Ramos (cell line): ENCODE measurements around the gene KCNK13.
"Not testable (repeated sequence)": the region's sequence is repeated elsewhere in the genome, so short reads cannot be mapped to it uniquely, and the experiment has no call there.

Experiments
- in situ Hi-C: fragments of 300-500 bp; cut with MboI; formaldehyde crosslinking; loops from one replicate; pipeline ENCODE4 v1.14.3; 2022; ENCODE audit warnings: low sequenced_read_pairs; ENCODE audit not compliant: unreplicated experiment

KCNK13 gene

DNA sequence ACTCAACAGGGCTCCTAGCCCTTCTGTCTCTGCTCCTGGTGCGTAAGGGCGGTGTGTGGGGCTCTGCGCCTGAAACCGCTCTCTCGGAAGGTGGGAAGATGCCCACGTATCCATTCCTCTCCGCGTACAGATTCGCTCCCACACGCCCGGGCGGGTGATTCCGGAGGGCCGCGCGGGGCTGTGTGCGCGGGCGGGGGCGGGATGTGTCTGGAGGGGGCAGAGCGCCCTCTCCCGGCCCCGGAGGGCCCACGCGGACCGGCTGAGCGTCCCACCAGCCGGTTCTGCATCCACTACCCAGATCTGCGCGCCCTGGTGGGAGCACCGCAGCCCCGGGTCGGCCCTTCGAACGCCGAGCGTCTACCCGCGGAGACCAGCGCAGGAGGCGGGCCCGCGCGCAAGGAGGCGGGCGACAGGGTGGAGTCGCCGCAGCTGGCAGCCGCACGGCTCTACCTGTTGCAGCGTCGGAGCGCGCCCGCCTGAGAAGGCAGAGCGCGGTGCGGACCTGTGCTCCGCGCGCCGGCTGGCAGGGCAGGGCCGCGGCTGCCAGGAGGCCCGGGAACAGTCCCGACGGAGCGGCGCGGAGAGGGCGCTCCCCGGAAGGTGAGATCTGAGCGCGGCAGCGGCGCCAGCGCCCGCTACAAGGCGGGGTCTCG lies 1.4 kb upstream of the KCNK13 start:
- in situ Hi-C loops, result no loop called here

DNA sequence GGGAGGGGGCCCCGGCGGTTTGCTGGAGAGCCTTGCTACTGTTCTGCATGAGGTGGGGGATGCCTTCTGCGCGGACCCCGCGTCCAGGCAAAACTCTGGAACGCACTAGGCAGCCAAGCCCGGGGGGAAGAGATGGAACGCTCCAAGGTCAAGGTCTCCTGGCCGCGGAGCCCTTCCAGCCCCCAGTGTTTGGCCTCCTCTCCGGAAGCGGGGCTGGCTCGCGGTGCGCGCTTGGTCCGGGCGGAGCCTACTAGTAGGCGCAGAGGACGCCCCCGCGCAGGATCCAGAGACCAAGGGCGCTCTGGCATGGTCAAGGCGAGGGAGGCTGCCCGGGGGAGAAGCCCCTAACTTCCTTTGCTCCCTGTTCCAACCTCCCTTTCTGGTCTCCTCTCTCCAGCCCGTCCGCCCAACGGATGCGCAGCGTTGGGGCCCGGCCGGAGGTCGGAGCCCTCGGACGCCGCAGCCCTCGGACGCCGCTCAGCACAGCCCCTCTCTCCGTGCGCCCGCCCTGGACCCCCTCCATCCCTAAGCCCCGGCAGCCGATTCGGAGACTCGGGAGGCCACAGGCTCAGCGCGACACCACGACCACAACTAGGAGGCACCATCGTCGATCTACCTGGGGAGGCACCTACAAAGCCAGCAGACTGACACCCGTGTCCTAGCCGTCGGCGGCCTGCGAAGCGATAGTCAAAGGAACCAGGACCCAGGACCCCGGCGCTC lies 669 bp upstream of the KCNK13 start:
- in situ Hi-C loops, result no loop called here

DNA sequence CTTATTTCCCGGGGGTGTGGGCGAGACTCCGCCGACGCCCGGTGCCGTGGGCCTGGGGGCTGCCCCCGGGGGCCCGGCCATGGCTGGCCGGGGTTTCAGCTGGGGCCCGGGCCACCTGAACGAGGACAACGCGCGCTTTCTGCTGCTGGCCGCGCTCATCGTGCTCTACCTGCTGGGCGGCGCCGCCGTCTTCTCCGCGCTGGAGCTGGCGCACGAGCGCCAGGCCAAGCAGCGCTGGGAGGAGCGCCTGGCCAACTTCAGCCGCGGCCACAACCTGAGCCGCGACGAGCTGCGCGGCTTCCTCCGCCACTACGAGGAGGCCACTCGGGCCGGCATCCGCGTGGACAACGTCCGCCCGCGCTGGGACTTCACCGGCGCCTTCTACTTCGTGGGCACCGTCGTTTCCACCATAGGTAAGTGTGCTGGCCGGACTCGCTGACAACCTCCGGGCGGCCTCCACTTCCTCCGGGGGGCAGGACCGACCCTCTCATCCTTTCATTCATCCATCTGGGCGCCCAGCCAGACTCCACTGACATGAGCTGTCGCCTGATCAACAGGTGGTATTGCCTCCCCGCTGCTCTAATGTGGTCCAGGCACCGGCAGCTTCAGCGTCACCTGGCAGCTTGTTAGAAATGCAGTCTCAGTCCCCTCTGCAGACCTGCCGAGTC lies 467 bp downstream of the KCNK13 start:
- in situ Hi-C loops, result no loop called here

DNA sequence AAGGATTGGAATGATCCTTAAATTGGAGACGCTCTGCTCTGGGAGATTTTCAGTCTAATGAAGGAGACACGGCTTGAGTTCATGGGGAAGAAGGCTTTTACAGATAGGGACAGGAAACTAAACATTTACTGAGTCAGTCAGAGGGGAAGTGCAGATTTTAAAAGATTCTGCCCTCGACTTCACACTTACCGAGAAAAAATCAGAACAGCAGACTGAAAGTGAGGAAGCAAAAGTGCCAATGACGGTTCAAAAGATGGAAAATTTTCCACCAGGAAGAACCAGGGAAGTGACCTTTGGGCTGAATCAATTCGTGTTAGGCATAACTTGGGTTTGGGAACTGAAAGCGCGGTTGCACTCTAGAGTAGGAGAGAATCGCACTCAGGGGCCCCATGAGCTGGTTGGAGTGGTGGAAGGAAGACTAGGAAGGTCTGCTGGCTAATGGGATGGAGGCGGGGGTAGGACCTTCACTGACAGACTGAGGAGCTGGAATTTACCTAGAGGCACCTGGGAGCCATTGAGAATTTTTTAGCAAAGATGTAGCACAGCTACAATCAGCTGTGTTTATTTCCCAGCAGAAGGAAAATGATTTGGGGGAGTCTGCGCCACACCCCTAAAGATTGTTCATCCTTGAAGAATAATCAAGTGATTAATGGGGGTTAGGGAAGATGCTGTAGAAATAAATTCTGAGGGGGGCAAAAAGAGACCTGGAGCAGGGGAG lies 1.2 kb downstream of the KCNK13 start:
- in situ Hi-C loops, result no loop called here

DNA sequence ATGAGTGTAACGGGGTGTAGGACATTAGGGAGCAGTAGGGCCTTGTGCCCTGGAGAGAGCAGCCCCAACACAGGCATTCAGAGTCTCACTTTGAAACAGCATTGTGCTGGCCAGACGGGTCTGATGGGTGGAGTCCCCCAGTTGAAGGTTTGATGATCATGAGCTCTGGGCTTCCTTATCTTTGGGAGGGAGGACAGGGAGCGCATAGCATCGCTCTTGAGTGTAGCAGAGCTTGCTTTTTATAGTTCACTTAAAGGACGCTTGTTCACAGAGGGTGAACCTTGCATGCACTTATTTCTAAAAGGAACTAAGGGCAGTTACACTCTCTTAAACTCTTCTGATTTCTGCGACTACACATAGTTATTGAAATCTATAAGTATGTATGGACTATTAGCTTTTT lies 10.6 kb downstream of the KCNK13 start:
- in situ Hi-C loops, result no loop called here

DNA sequence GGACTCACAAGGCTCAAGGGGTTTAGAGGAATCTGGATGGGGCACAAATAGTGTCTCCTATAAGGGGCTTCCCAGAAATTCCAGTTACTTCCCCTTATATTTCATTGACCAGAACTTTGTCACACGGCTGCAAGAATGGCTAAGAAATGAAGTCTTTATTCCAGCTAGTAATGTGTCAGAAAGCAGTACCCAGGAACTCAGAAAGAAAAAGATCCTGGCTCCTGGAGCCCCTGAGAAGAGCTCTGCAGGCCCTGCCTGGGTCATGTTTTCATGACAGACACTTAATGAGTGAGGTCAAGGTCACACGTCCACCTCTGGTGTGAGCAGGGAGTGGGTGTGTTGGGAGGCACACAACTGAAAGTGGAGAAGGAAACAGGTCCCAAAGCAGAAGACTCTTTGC lies 17.8 kb downstream of the KCNK13 start:
- in situ Hi-C loops, result no loop called here

DNA sequence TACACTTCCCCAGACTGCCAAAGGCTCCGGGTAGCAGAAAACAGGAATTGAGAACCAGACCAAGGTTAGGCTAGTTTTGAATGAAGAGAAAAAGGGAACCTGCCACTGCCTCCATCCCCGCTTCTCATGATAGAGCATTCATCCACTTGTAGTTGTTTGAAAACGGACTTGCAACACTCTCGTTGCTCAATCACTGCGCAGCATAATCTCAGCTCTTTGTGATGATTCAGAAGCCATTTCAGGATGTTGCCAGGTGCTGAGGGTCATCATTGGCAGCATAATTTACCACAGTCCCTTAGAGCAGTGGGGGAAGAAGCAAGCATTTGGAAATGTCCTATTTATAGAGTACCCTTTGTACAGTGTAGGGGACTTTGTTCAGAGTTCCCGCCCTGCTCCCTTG lies 25.6 kb downstream of the KCNK13 start:
- in situ Hi-C loops, result no loop called here

DNA sequence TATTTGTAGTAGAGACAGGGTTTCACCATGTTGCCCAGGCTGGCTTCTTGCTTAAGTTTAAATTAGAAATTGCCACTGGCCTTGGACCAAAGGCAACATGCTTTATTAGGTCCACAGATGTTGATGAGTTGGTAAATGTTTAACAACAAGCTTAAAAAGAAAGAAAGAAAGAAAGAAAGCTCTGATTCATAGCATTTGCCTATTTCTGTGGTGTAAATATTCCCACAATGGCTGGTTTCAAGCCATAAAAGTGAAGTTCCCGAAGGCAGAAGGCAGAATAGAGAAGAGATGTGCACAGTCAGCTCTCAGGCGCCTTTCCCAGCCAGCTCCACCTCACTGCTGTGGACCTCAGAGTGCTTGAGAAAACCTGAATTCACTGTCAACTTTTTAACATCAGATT lies 26.4 kb downstream of the KCNK13 start:
- in situ Hi-C loops, result no loop called here

DNA sequence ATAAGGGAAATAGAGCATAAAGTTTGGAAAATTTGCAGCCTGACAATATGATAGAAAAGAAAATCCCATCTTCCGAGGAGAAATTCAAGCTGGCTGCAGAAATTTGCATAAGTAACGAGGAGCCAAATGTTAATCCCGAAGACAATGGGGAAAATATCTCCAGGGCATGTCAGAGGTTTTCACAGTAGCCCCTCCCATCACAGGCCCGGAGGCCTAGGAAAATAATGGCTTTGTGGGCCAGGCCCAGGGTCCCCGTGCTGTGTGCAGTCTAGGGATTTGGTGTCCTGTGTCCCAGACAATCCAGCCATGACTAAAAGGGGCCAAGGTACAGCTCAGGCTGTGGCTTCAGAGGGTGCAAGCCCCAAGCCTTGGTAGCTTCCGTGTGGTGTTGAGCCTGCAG lies 27.7 kb downstream of the KCNK13 start:
- in situ Hi-C loops, result not testable (repeated sequence)

DNA sequence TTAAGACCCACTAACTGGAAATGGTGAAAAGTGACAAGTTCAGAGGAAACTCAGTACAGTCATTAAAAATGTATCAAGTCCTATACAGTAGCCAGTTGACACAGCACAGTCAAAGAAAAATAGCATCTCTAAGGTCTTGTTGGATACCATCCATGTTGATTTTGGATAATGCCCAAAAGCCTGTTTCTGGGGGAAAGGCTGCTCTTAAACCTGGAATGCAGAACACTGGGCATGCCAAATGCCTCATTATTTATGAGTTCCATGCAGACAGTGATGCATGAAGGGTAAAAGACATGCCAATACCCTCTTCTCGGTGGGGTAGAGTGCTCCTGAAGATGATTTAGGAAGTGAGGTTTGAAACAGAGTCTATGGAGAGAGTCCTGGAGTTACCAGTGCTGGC lies 29.6 kb downstream of the KCNK13 start:
- in situ Hi-C loops, result no loop called here

DNA sequence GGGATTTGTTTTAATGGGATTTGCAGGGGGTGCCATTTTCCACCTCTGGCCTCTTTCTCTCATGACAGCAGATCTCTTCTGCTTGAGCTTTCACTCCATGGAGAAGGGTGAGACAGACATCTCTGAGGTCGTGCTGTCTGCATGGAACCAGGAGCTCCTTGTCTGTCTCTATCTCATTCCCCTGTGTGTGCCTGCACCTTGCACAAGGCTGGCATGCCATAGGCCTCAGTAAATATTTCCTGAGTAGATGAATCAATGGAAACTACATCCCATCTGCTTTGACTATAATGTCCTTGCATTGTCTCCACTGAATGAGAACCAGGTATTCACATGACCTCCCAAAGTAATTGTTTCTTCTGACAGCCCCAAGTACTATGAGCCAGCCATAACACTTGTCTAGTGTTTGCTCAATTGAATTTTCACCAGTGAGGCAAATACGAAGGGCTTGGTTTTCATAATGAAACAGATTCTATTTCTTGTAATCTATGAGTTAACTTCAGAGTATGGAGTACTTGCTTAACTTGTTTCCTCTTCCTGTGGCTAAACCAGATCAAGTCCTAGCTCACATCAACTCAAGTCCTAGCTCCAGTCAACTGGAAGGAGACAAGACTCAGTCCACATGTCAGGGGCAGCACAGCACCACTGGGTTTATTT lies 32.3 kb downstream of the KCNK13 start:
- in situ Hi-C loops, result no loop called here

DNA sequence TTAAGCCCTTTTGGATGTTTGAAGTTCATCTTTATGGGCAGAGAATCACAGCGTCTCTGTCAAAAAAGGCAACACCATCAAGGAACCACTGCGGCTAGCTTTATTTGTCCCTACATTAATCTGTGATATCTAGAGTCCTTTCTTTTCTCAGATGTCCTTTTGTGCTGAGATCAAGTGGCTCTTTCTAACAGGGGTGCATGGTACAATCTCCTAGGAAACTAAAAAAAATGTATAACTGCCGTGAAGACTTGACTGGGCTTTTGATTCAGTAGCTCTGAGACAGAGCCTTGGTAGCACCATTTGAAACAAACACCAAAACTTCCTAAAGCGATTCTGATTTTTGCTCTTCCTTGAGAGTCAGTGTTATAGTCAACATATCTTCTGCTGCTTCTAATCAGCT lies 33.3 kb downstream of the KCNK13 start:
- in situ Hi-C loops, result no loop called here

DNA sequence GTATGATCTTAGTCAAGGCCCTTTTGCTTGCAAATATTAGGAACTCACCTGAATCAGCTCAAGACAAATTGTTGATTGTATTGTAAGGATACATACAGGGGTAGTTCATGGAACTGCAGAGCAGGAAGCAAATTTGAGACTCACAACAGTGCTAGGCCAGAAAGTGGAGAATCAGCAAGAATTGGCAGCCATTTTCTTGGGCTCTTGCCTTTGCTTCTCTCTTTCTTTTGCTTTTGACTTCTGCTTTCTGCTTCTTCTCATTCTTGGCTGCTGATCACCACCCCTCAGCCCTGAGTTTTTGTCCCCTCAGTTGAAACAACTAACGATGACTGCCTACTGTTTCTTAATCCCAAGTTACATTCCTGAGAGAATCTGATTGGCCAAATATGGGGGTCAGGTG lies 34.8 kb downstream of the KCNK13 start:
- in situ Hi-C loops, result no loop called here

DNA sequence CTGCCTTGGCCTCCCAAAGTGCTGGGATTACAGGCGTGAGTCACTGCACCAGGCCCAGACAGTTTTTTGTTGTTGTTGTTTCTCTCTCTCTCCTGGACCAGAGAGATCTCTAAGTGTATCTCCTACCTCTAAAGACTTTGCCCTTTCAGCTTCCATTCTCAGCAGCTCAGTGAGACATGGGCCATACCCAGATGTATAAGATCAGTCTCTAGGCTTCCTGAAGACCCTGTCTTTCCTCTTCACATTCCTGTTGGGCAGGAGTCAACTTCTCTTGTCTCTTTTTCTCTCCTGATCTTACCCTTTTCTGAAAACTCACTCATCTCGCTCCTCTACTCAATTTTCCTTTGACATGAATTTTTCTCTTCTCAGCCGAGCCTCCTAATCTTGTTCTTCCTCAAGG lies 42.0 kb downstream of the KCNK13 start:
- in situ Hi-C loops, result no loop called here

DNA sequence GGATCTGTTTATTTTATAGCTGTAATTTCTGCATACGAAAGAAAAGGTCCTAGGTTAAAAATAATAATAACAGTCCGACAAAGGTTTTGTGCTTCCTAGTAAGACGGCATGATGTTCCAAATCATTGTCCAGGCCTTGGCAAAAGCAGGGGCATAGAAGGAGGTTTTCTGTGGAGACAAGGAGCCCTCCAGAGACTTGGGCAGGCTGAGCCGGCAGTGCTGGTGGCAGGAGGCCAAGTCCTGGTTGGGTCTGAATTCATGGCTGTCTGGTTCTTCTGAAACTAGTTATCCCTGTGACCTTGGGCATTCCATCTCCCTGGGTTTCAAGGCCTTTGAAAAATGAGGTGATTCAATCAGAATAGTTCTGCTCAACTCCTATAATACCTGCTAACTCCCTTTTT lies 44.0 kb downstream of the KCNK13 start:
- in situ Hi-C loops, result no loop called here

DNA sequence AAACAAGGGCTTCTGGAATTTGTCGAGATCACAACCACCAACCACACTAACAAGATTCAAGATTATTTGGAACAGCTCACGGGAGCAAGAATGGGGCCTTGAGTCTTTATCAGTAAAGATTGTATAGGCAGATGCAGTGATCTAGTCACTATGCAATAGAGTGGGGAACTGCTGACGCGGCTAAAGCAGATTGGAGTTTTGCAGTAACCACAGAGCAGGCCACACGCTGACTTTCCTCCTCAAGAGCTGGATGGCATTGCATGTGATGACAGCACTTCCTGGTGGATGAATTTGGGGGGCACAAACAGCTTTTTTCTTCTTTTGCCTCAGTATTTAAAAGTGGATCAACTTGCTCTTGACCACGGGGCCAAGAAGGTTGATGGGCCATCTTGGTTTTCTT lies 46.0 kb downstream of the KCNK13 start:
- in situ Hi-C loops, result no loop called here

DNA sequence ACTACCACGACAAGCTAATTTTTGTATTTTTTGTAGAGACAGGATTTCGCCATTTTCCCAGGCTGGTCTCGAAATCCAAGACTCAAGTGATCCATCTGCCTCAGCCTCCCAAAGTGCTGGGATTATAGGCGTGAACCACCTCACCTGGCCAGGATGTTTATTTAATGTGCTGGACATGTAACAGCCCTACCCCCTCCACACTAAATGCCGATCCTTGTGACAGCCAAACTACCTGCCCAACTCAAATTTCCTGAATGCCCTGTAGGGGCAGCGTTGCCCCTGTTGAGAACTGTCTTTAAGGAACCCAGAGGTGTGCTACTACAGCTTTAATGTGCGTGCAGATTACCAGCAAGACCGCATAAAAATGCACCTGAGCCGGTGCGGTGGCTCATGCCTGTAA lies 48.1 kb downstream of the KCNK13 start:
- in situ Hi-C loops, result no loop called here

DNA sequence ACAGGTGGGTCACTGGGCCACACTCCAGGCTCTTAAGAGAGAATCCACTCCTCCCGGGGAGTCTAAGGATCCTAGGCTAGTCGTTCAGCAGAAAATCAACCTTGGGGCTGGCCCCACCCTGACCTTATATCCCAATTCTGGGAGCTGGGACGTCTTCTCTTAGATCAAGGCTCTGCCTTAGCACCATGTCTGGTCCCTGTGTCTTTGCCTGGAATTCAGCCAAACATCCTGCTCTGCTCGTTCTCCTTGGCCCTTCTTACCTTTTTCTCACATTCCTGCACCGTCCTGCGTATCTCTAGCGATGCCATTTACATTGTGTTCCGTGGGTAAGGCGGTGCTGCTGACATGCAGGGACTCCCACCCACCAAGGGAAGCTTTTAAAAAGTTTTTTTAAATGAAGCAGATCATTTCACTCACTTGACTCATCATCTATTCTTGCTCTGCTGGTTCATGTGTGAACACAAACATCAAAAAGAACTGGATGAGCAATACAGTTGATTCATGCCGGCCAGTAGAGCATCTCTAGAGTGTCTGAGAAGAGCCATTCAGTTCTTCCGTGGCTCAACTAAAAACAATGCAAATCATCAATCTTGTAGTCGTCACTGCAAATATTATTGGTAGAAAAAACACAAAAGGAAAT lies 50.2 kb downstream of the KCNK13 start:
- in situ Hi-C loops, result no loop called here

DNA sequence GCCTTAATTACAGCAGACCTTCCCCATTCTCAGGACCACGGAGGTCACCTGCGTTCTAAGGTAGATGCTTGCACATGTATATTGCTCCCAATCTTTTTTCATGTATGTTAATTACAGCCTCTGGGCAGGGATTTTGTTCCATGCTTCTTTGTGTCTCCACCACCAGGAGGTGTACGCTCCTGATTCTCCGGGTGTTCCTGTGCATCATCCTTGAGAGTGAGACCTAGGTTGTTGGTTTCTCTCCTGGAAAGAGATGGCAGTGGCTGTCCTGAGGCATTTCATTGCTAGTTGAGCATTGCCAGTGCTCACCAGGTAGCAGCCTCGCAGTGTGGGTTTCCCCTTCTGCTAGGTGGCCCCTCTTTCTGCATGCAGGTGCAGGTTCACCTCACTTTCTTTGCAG lies 52.8 kb downstream of the KCNK13 start:
- in situ Hi-C loops, result no loop called here

DNA sequence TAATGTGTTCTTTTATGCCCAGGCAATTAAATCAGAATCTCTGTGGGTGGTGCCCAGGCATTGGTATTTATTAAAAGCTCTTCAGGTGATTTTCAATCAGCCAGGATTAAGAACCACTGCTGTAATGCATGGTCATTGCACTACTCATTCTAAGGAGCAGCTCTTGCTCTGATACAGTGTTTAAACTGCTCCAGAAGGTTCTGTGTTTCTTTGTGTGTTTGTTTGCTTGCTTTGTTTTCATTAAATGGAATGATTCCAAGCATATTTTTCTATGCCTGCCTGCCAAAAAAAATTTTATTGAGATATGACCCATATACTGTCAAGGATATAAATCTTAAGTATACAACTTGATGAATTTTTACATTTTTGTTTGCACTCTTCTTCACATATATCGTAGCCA lies 54.0 kb downstream of the KCNK13 start:
- in situ Hi-C loops, result no loop called here
